Endothelial cell of umbilical vein (primary cell): ENCODE results near the gene ROMO1.

Experiments used
- CTCF ChIP-seq, 2 donors: IDR thresholded peaks; 1 replicate in 1 of 2; 2 replicates in 1 of 2; pipeline ENCODE4 v1.5.1; 2011; ENCODE audit warnings: low read length in 2 of 2, mild to moderate bottlenecking in 2 of 2, moderate library complexity in 2 of 2, control low read depth in 1 of 2, inconsistent platforms in 1 of 2, low read depth in 1 of 2; ENCODE audit not compliant: insufficient read depth in 1 of 2; ENCODE audit errors: extremely low read depth in 1 of 2
- EZH2 ChIP-seq: IDR thresholded peaks from 2 replicates; pipeline ENCODE4 v1.6.1; 2012; ENCODE audit warnings: borderline replicate concordance, low read depth, mild to moderate bottlenecking, moderate library complexity, low read length, inconsistent platforms; ENCODE audit not compliant: severe bottlenecking
- MAX ChIP-seq: IDR thresholded peaks from 2 replicates; pipeline ENCODE4 v1.6.1; 2011; ENCODE audit not compliant: insufficient read depth, insufficient read length
- POLR2A ChIP-seq: IDR thresholded peaks from 2 replicates; pipeline ENCODE4 v1.6.1; 2012; ENCODE audit warnings: low read depth, mild to moderate bottlenecking, control low read depth, low read length
- POLR2AphosphoS5 ChIP-seq: IDR thresholded peaks from 2 replicates; pipeline ENCODE4 v1.6.1; 2012; ENCODE audit warnings: low read depth, mild to moderate bottlenecking, control low read depth, low read length, moderate library complexity; ENCODE audit not compliant: insufficient read depth

- TF ChIP-seq CTCF (IDR thresholded peaks at IDR 0.05; ENCODE audit: extremely low read depth in 1 of 2, insufficient read depth in 1 of 2, low read depth in 1 of 2, low read length in 2 of 2) (no peak), MAX (no peak), POLR2AphosphoS5 (no peak), POLR2A (no peak), EZH2 (no peak)
These were observed 10.1 kb downstream of the ROMO1 start for GRCh38 chr20:35709259-35709658.
